H1 (cell line): Measurements from ENCODE around the gene EVA1B. TPM values are rescaled to one million over a fixed set of nuclear protein-coding genes. Genes with fewer than 3 reads are reported as not detected.

Experiments used
- BCL11A ChIP-seq, 2 experiments: IDR thresholded peaks; one replicate each; pipeline ENCODE4 v1.6.1; 2011; ENCODE audit warnings: low read depth in 2 of 2, low read length in 2 of 2, mild to moderate bottlenecking in 2 of 2
- SIX5 ChIP-seq: IDR thresholded peaks from 2 replicates; pipeline ENCODE4 v1.6.1; 2011; ENCODE audit warnings: mild to moderate bottlenecking, low read depth, low read length
- polyA plus RNA-seq, 7 experiments: library from polyadenylated mRNA; depleted of rRNA in 3 of 7; stranded (reverse) in 5 of 7; unstranded in 2 of 7; fragments of >200 nt in 5 of 7; fragments of 200-250 nt in 2 of 7; gene quantifications; 1 replicate in 5 of 7; 2 replicates in 1 of 7; 4 replicates in 1 of 7; pipeline versions ENCODE4 v1.2.1 to v1.2.3, GENCODE V29; 2011 to 2013; ENCODE audit warnings: missing spikeins in 2 of 7, mixed read lengths in 2 of 7
- total RNA-seq: library from RNA; stranded (reverse); fragmentation: NEBNext Ultra II Directional; extraction: Animal tissue kit (Norgen Biotek cat#: 25700); gene quantifications from 2 replicates; pipeline ENCODE4 v1.2.1, GENCODE V29; 2021

The EVA1B gene
- total and polyA plus RNA-seq, 2 of the 8 experiments (the other 6 are each of a cell fraction or from before 2014, with no cell fraction given) = 10.0 to 19.9 TPM

DNA sequence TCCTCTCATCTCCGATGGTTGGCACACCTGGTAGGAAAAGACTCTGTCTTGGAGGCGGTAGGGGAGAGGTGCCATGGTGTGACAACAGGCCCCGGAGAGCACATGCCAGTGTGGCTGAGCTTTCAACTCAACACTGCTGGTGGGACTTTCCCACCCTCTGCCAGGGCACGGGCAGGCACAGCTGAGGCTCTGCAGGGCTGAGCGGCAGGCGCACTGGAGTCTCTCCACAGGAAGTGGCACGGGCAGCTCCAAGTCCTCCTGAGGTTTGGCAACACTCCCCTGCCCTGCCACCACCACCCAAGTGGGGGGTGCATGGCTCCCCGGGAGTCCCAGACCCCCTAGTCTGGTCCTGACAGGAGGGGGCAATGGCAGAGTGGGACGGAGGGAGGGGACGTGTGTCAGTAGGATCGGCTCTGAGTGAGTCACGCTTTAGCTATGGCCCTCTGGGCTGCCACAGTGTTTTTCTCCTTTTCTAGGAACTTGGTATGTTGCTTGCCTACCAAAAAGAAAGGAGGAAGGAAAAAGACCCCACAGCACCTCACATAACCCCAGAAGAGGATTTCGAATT is 27.3 kb upstream of the EVA1B start (continued):
- TF ChIP-seq SIX5 (no peak), BCL11A (IDR thresholded peaks at IDR 0.05; ENCODE audit: low read depth in 2 of 2, low read length in 2 of 2) (no peak)
- TF ChIP-seq, all 59 proteins: peak for 0
